HK-2 (cell line): Measurements from ENCODE around the gene DEDD2.

Source experiments
- DNase-seq: peaks from one replicate; pipeline ENCODE4 v3.0.0-alpha.2; 2018; ENCODE audit not compliant: unreplicated experiment

The DEDD2 gene

GRCh38 chr19:42199440-42200115, 17.9 kb downstream of the DEDD2 start:
- no peak for DNase-seq

DNA sequence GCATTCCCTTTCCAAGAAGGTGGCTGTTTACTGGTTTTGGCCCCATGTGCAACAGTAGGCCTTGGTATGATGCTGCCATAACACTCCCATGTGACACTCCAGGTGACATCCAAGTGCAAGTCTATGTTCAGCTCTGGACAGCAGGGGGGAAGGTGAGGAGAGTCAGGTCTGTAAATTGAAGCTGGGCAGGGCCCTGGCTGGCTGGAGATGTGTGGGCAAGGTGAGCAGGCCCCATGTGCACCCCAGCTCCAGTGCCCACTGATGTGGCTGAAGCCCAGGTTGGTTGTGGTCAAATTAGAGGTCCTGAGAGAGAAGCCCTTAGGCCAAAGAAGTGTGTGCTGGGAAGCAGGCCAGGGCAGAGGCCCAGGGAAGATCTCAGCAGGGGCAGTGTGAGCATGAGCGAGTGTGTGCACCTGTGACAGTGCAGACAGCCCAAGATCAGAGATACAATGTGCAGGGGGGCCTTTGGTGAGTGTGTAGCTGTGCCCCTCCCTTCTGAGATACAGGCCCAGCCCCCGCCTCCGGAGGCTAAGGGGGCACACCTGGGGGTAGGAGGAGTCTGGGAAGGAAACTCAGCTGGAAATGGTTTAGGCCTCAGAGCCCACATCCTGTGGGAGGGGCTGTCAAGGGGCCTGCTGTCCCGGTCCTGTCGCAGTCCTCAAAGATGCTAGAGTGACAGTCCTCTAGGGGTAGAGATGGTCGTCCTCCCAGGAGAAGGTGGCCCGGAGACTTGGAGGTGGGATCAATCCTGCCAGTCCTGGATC, 18.6 kb downstream of the DEDD2 start:
- no peak for DNase-seq

- DNase-seq, result no peak
These were observed 20.1 kb downstream of the DEDD2 start for GRCh38 chr19:42197375-42197817.

DNA sequence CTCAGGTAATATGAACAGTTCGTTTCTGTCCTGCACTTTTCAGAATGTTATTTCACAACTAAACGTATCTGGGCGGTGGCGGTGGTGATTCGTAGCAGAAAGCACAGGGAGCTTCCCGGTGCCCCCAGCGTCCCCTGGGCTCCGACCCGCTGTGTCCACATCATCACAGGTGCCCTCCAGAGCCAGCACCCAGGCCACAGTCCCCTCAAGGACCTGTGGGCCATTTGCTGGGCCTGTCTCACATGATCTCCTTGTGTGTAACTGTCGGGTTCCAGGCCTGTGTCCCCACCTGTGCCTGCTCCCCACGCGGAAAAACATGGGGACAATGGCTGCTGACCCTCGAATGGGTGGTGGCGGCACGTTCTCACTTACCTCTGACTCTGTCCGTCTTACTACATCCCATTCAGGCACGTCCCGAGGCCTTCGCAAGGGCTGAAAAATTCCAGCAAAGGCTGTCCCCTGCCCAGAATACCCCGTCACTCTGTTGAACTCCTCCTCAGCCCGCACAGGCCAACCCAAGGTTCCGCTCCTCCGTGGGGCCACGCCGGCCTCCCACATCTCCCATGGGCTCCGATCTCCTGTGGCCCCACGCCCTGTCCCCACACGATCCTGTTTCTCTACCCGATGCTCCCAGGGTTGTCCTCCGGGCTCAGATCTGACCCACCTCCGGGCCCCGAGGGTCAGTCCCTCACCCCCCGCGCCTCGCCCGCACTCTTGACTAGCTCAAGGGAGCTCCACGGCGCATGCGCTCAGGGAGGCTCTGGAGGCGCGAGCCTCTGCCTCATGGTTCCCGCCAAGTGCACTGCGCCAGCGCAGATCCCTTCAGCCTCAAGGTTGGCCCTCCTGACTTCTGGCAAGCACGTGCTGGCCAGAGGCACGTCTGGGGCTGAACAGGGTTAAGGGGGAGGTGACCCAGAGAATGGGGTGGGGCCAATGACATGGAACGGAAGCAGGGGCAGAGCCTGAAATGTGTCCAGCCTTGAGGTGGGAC, 21.2 kb downstream of the DEDD2 start:
- no peak for DNase-seq

- DNase-seq, result no peak
These were observed 23.8 kb downstream of the DEDD2 start for GRCh38 chr19:42193706-42194105.

DNA sequence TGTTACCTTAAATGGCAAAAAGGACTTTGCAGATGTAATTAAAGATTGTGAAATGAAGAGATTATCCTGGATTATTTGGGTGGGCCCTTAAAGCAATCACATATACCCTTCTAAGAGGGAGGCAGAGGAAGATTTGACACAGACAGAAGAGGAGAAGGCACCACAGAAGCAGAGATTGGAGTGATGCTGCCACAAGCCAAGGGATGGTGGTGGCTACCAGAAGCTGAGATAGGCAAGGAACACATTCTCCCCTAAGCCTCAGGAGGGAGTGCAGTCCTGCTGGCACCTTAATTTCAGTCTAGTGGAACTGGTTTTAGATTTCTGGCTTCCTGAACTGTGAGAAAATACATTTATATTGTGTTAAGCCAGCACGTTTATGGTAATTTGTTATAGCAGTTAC, 24.2 kb downstream of the DEDD2 start:
- no peak for DNase-seq

GRCh38 chr19:42191855-42192254, 25.6 kb downstream of the DEDD2 start:
- DNase-seq, result peak; percentile 57

GRCh38 chr19:42191330-42191729, 26.1 kb downstream of the DEDD2 start:
- DNase-seq, result no peak

DNA sequence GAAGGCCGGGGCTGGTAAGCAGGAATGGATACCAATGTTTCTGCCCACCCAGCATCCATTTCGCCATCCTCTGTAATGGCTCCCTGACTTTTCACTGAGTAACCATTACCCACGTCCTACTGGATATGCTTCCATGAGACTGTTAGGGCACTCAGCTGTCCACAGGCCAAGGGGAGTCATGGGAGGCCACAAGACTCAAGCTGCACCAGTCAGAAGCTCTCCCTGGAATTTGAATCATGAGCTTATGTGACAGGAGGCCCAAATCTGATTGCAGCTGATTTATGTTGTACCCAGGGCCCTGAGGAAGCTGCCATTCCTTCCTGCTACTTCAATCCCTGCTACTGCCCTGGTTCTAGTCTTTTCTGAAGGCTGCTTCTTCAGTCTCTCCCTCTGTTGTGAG, 28.3 kb downstream of the DEDD2 start:
- no peak for DNase-seq

- DNase-seq, result no peak
These were observed 28.8 kb downstream of the DEDD2 start for GRCh38 chr19:42188665-42189064.

DNA sequence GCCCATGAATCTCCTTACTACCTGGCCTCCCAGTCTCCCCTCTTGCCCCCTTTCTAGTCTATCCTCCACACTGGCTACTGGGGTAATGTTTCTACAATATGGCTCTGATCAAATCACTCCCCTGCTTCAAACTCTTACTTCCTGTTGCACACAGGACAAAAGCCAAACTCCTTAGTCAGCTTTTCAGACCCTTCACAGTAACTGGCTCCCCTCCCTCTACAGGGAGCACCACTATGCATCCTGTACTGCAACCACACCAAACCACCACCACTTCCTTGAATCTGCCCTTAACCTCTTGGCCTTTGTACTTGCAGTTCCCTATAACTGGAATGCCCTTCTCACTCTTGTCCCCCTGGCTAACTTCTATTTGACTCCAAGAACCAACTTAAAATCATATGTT, 32.2 kb downstream of the DEDD2 start:
- DNase-seq, result no peak

GRCh38 chr19:42184401-42184861, 33.0 kb downstream of the DEDD2 start:
- DNase-seq, result peak; percentile 67

DNA sequence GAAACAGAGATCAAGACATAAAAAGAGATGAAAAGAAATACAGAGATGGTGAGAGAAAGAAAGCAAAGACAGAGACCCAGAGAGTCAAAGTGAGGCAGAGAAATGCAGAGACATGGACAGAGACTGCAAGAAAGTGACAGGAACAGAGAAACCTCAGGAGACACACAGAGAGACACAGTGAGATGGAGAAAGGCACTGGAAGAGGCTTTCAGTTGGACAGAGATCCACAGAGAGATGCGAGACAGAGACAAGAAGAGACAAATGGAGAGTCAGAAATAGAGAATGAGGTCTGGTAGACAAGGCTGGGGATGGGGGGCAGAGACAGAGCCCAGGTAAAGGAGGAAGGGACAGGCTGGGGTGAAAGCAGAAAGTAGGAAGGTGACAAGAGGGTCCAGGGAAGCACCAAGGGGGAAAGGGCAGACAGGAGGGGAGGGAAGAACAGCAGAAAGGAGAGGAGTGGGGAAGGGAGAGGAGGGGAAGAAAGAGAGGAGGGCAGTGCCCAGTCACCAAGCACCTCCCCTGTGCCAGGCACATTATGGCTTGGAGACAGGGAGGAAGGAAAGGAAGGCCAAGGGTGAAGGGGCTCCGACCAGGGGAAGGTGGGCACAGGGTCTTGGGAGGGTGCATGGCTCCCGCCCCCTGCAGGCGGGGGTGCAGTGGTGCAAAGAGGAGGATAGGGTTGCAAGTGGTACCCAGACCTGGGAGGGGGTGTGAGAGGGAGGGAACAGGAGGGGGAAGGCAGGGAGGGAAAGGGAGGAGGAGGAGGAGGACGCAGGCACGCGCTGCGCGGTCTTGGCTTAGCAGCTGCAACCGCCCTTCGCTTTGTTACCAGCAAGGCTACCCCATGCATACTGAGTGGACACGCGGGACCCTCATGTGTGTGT, 38.4 kb downstream of the DEDD2 start:
- no peak for DNase-seq

GRCh38 chr19:42177686-42178019, 39.8 kb downstream of the DEDD2 start:
- no peak for DNase-seq

DNA sequence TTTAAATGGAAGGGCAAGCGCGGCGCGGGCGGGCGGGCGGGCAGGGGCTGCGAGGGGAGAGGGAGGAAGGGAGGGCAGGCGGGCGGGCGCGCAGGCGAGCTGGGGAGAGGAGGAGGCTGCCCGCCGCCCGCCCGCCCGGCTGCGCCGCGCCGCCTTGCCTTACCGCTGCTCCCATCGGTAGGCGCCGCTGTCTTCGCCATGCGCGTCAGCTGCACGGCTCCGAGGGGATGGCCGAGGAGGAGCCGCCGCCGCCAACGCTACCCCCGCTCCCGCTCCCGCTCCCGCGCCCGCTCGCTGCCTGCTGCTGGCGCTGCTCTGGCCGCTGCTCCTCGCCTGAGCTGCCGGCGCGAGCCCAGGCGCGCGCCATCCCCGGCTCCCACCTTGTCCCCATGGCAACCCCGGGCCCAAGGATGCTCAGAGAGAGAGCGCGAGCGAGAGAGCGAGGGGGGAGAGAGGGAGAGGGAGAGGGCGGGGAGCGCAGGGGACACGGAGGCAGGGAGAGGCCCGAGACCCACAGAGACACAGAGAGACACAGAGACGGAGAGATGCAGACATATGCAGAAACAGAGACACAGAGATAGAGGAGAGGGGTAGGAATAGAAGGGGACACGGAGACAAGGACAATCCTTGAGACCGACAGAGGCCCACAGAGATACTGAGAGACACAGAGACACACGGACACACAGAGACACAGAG, 40.3 kb downstream of the DEDD2 start:
- DNase-seq, result peak; percentile 74

GRCh38 chr19:42176649-42176989, 40.9 kb downstream of the DEDD2 start:
- DNase-seq, result no peak

DNA sequence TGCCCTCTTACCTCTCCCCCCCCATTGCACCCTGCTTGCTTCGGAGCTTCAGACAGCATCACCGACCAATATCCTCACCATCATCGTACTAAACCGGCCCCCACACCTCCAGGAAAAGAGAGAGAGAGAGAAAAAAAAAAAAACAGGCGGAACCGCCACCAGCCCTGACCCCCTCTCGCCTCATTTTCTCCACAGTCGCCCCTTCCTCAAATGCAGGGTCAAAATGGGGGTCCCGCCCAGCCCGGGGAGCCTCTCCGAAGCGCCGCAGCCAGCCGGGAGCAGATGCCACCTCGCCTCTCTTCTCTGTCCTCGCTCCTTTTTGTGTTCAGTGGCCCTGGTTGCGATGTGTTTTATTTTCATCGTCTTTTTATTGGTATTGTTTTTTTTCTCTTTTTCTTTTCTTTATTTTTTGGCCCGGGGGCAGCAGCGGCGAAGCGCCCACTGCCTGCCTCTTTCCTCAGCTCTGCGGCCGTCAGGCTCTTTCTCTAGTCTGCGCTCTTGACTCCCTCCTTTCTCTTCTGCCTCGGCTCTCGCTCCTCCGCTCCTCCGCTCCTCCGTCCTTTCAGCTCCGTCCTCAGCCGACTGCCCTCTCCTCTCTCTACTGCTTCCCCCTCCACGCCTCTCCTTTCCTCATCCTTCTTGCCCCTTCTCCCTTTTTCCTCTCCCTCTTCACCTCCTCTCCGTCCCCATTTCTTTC, 41.4 kb downstream of the DEDD2 start:
- no peak for DNase-seq

GRCh38 chr19:42174958-42175734, 42.3 kb downstream of the DEDD2 start:
- no peak for DNase-seq

DNA sequence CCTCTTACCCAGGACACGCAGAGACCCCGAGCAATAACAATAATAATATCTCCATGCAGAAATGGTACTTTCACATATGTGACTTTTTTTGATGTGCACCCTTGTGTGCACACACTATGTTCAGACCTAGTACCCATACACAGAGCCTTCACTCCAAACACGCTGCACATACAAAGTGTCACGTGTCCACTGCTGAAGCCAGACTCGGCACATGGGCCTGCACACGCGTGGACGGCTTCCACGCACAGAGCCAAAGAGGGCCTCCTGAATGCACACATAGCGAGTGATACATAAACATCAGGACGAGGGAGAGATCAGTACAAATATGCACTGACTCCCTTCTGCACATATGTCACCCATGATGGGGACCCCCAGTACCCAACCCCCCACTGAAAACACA, 43.3 kb downstream of the DEDD2 start:
- no peak for DNase-seq
